ENCODE data around the gene ANKRD7. TPM values are rescaled to one million over a fixed set of nuclear protein-coding genes. Genes with fewer than 3 reads are reported as not detected.
"Not testable (repeated sequence)": the region's sequence is repeated elsewhere in the genome, so short reads cannot be mapped to it uniquely, and the experiment has no call there.

The ANKRD7 gene
- total and polyA plus RNA-seq, 2 donors: 0.38 to 0.39 TPM

- DNase-seq (ENCODE audit: low read depth in 6 of 9, low spot score in 9 of 9): no peak
- no peak overlapping the region for H3K27ac ChIP-seq (ENCODE audit: low read depth in 1 of 2, low read length in 1 of 2)
- H3K4me1 ChIP-seq (ENCODE audit: control insufficient read depth in 2 of 2, insufficient read depth in 2 of 2, low read length in 2 of 2): no peaks in the 10 kb centered on the region
- H3K9me3 ChIP-seq (ENCODE audit: control insufficient read depth in 2 of 2, insufficient read depth in 1 of 2, low read length in 1 of 2): no peaks in the 10 kb centered on the region
- H3K4me3 ChIP-seq (ENCODE audit: low read length in 2 of 2): no peak overlapping the region
- H3K36me3 ChIP-seq (ENCODE audit: control insufficient read depth in 2 of 2, insufficient read depth in 2 of 2, low read length in 1 of 2): no peaks in the 10 kb centered on the region
- no peaks in the 10 kb centered on the region for H3K27me3 ChIP-seq (ENCODE audit: control insufficient read depth in 2 of 2, insufficient read depth in 1 of 2, low read length in 1 of 2)
- WGBS: 62% methylated on average over 3 of the region's 3 CpGs
These were observed 3.9 kb upstream of the ANKRD7 start for GRCh38 chr7:118220583-118220982.

- H3K36me3 ChIP-seq (ENCODE audit: control insufficient read depth in 2 of 2, insufficient read depth in 2 of 2, low read length in 1 of 2): no peaks in the 10 kb centered on the region
- H3K27me3 ChIP-seq (ENCODE audit: control insufficient read depth in 2 of 2, insufficient read depth in 1 of 2, low read length in 1 of 2): no peaks in the 10 kb centered on the region
- H3K27ac ChIP-seq (ENCODE audit: low read depth in 1 of 2, low read length in 1 of 2): no peak overlapping the region
- no peak overlapping the region for H3K4me3 ChIP-seq (ENCODE audit: low read length in 2 of 2)
- 85% methylated on average over 1 of the region's 1 CpG for WGBS
- no peaks in the 10 kb centered on the region for H3K4me1 ChIP-seq (ENCODE audit: control insufficient read depth in 2 of 2, insufficient read depth in 2 of 2, low read length in 2 of 2)
- no peak for DNase-seq (ENCODE audit: low read depth in 6 of 9, low spot score in 9 of 9)
- H3K9me3 ChIP-seq (ENCODE audit: control insufficient read depth in 2 of 2, insufficient read depth in 1 of 2, low read length in 1 of 2): no peaks in the 10 kb centered on the region
These were observed 1.9 kb upstream of the ANKRD7 start for GRCh38 chr7:118222591-118222990.

- no peak for DNase-seq (ENCODE audit: low read depth in 6 of 9, low spot score in 9 of 9)
These were observed 8.3 kb downstream of the ANKRD7 start for GRCh38 chr7:118232837-118233236.

GRCh38 chr7:118233799-118234198, 9.3 kb downstream of the ANKRD7 start:
- no peak for DNase-seq (ENCODE audit: low read depth in 6 of 9, low spot score in 9 of 9)

More at GRCh38 chr7:118232837-118233236, 8.3 kb downstream of the ANKRD7 start:
- Histone ChIP-seq H3K27me3 (ENCODE audit: control insufficient read depth in 2 of 2, insufficient read depth in 1 of 2, low read length in 1 of 2) (no peaks in the 10 kb centered on the region), H3K4me3 (ENCODE audit: low read length in 2 of 2) (no peak overlapping the region), H3K27ac (ENCODE audit: low read depth in 1 of 2, low read length in 1 of 2) (no peak overlapping the region), H3K36me3 (ENCODE audit: control insufficient read depth in 2 of 2, insufficient read depth in 2 of 2, low read length in 1 of 2) (no peaks in the 10 kb centered on the region), H3K9me3 (ENCODE audit: control insufficient read depth in 2 of 2, insufficient read depth in 1 of 2, low read length in 1 of 2) (no peaks in the 10 kb centered on the region), H3K4me1 (ENCODE audit: control insufficient read depth in 2 of 2, insufficient read depth in 2 of 2, low read length in 2 of 2) (no peaks in the 10 kb centered on the region)
- 93% methylated on average over 1 of the region's 1 CpG for WGBS

GRCh38 chr7:118239014-118239413, 14.5 kb downstream of the ANKRD7 start:
- H3K4me1 ChIP-seq (ENCODE audit: control insufficient read depth in 2 of 2, insufficient read depth in 2 of 2, low read length in 2 of 2): no peaks in the 10 kb centered on the region
- WGBS: 97% methylated on average over 3 of the region's 3 CpGs

More at GRCh38 chr7:118233799-118234198, 9.3 kb downstream of the ANKRD7 start:
- 90% methylated on average over 1 of the region's 1 CpG for WGBS
- no peak overlapping the region for H3K27ac ChIP-seq (ENCODE audit: low read depth in 1 of 2, low read length in 1 of 2)
- H3K4me3 ChIP-seq (ENCODE audit: low read length in 2 of 2): no peak overlapping the region
- no peaks in the 10 kb centered on the region for H3K36me3 ChIP-seq (ENCODE audit: control insufficient read depth in 2 of 2, insufficient read depth in 2 of 2, low read length in 1 of 2)
- no peaks in the 10 kb centered on the region for H3K9me3 ChIP-seq (ENCODE audit: control insufficient read depth in 2 of 2, insufficient read depth in 1 of 2, low read length in 1 of 2)
- H3K4me1 ChIP-seq (ENCODE audit: control insufficient read depth in 2 of 2, insufficient read depth in 2 of 2, low read length in 2 of 2): no peaks in the 10 kb centered on the region
- H3K27me3 ChIP-seq (ENCODE audit: control insufficient read depth in 2 of 2, insufficient read depth in 1 of 2, low read length in 1 of 2): no peaks in the 10 kb centered on the region

GRCh38 chr7:118240320-118240719, 15.8 kb downstream of the ANKRD7 start:
- H3K4me3 ChIP-seq (ENCODE audit: low read length in 2 of 2); H3K4me1 ChIP-seq (ENCODE audit: control insufficient read depth in 2 of 2, insufficient read depth in 2 of 2, low read length in 2 of 2); DNase-seq (ENCODE audit: low read depth in 6 of 9, low spot score in 9 of 9); H3K36me3 ChIP-seq (ENCODE audit: control insufficient read depth in 2 of 2, insufficient read depth in 2 of 2, low read length in 1 of 2); H3K27ac ChIP-seq (ENCODE audit: low read depth in 1 of 2, low read length in 1 of 2); H3K9me3 ChIP-seq (ENCODE audit: control insufficient read depth in 2 of 2, insufficient read depth in 1 of 2, low read length in 1 of 2); H3K27me3 ChIP-seq (ENCODE audit: control insufficient read depth in 2 of 2, insufficient read depth in 1 of 2, low read length in 1 of 2): not testable (repeated sequence)
- 93% methylated on average over 2 of the region's 2 CpGs for whole genome bisulfite sequencing

More at GRCh38 chr7:118239014-118239413, 14.5 kb downstream of the ANKRD7 start:
- Histone ChIP-seq H3K27me3 (ENCODE audit: control insufficient read depth in 2 of 2, insufficient read depth in 1 of 2, low read length in 1 of 2) (no peaks in the 10 kb centered on the region), H3K27ac (ENCODE audit: low read depth in 1 of 2, low read length in 1 of 2) (no peak overlapping the region), H3K9me3 (ENCODE audit: control insufficient read depth in 2 of 2, insufficient read depth in 1 of 2, low read length in 1 of 2) (no peaks in the 10 kb centered on the region), H3K36me3 (ENCODE audit: control insufficient read depth in 2 of 2, insufficient read depth in 2 of 2, low read length in 1 of 2) (no peaks in the 10 kb centered on the region), H3K4me3 (ENCODE audit: low read length in 2 of 2) (no peak overlapping the region)
- no peak for DNase-seq (ENCODE audit: low read depth in 6 of 9, low spot score in 9 of 9)

- Histone ChIP-seq H3K27ac (ENCODE audit: low read depth in 1 of 2, low read length in 1 of 2) (no peak overlapping the region), H3K4me1 (ENCODE audit: control insufficient read depth in 2 of 2, insufficient read depth in 2 of 2, low read length in 2 of 2) (no peaks in the 10 kb centered on the region), H3K9me3 (ENCODE audit: control insufficient read depth in 2 of 2, insufficient read depth in 1 of 2, low read length in 1 of 2) (no peaks in the 10 kb centered on the region), H3K4me3 (ENCODE audit: low read length in 2 of 2) (no peak overlapping the region), H3K27me3 (ENCODE audit: control insufficient read depth in 2 of 2, insufficient read depth in 1 of 2, low read length in 1 of 2) (no peaks in the 10 kb centered on the region), H3K36me3 (ENCODE audit: control insufficient read depth in 2 of 2, insufficient read depth in 2 of 2, low read length in 1 of 2) (no peaks in the 10 kb centered on the region)
- WGBS: 96% methylated on average over 1 of the region's 1 CpG
- no peak for DNase-seq (ENCODE audit: low read depth in 6 of 9, low spot score in 9 of 9)
These were observed 19.2 kb downstream of the ANKRD7 start for GRCh38 chr7:118243695-118244094.

GRCh38 chr7:118245267-118246040, 20.9 kb downstream of the ANKRD7 start:
- 48% methylated on average over 2 of the region's 2 CpGs for WGBS
- no peak overlapping the region for H3K4me3 ChIP-seq (ENCODE audit: low read length in 2 of 2)
- no peak overlapping the region for H3K27ac ChIP-seq (ENCODE audit: low read depth in 1 of 2, low read length in 1 of 2)
- DNase-seq (ENCODE audit: low read depth in 6 of 9, low spot score in 9 of 9): no peak
- no peaks in the 10 kb centered on the region for H3K9me3 ChIP-seq (ENCODE audit: control insufficient read depth in 2 of 2, insufficient read depth in 1 of 2, low read length in 1 of 2)
- no peaks in the 10 kb centered on the region for H3K4me1 ChIP-seq (ENCODE audit: control insufficient read depth in 2 of 2, insufficient read depth in 2 of 2, low read length in 2 of 2)
- H3K36me3 ChIP-seq (ENCODE audit: control insufficient read depth in 2 of 2, insufficient read depth in 2 of 2, low read length in 1 of 2): no peaks in the 10 kb centered on the region
- no peaks in the 10 kb centered on the region for H3K27me3 ChIP-seq (ENCODE audit: control insufficient read depth in 2 of 2, insufficient read depth in 1 of 2, low read length in 1 of 2)

- WGBS: 79% methylated on average over 4 of the region's 4 CpGs
These were observed 26.5 kb downstream of the ANKRD7 start for GRCh38 chr7:118250860-118251494.

More at GRCh38 chr7:118250860-118251494, 26.5 kb downstream of the ANKRD7 start:
- Histone ChIP-seq H3K9me3 (ENCODE audit: control insufficient read depth in 2 of 2, insufficient read depth in 1 of 2, low read length in 1 of 2) (no peaks in the 10 kb centered on the region), H3K4me3 (ENCODE audit: low read length in 2 of 2) (no peak overlapping the region), H3K4me1 (ENCODE audit: control insufficient read depth in 2 of 2, insufficient read depth in 2 of 2, low read length in 2 of 2) (no peaks in the 10 kb centered on the region), H3K36me3 (ENCODE audit: control insufficient read depth in 2 of 2, insufficient read depth in 2 of 2, low read length in 1 of 2) (no peaks in the 10 kb centered on the region), H3K27me3 (ENCODE audit: control insufficient read depth in 2 of 2, insufficient read depth in 1 of 2, low read length in 1 of 2) (no peaks in the 10 kb centered on the region), H3K27ac (ENCODE audit: low read depth in 1 of 2, low read length in 1 of 2) (no peak overlapping the region)
- no peak for DNase-seq (ENCODE audit: low read depth in 6 of 9, low spot score in 9 of 9)

Measured in thymus (tissue), 11 donors.